G401 (cell line): Measurements from ENCODE around the gene NTM. TPM values are rescaled to one million over a fixed set of nuclear protein-coding genes. Genes with fewer than 3 reads are reported as not detected.

Experiments
- DNase-seq: peaks from one replicate; pipeline ENCODE4 v3.0.0-alpha.2; 2015; ENCODE audit warnings: low spot score
- in situ Hi-C: cut with HindIII; loops from 2 replicates; pipeline ENCODE4 v1.10.0; 2016; ENCODE audit warnings: low sequenced_read_pairs, mixed read lengths
- total RNA-seq: library from RNA; depleted of rRNA; stranded (reverse); fragments of >200 nt; shearing (Covaris generic); gene quantifications from 2 replicates; pipeline ENCODE4 v1.2.3, GENCODE V29; 2014

NTM gene
- total RNA-seq, 1 experiment from 2014 or later, result 11.4 TPM

DNA sequence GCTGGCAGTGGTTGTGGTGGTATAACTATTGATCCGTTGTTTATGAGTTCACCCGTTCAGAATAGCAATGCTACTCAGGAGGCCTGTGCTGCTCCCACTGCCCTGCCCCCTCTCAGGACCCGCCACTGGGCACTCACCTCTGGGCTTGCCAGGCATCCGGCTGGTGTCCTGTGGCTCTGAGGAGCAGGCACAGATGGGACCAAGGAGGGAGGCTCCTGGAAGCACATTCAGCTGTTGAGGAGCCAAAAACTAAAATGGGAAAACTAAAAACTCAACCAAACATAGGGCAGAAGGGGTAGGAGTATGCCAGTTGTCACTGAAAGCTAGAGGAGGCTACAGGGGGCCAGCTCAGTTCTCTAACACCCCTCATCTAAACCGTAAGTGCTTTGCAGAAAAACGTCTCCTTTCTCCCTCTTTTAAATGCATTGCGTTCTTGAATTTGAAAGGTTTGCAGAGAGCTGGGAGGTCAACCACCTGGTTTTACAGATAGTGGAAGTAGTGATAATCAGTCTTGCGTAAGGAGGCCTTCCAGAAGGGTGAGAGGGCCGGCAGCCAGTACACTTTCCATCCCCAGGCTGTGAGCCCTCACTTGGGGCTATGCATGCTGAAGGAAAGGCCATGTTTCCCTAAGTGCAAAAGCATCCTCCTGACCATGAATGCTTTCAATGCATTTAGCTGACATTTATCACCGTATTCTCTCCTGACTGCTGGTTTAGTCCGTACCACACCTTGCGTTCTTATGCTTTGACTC is 547.4 kb downstream of the NTM start:
- in situ Hi-C loops, result no loop called here
- DNase-seq, result peak; percentile 96

DNA sequence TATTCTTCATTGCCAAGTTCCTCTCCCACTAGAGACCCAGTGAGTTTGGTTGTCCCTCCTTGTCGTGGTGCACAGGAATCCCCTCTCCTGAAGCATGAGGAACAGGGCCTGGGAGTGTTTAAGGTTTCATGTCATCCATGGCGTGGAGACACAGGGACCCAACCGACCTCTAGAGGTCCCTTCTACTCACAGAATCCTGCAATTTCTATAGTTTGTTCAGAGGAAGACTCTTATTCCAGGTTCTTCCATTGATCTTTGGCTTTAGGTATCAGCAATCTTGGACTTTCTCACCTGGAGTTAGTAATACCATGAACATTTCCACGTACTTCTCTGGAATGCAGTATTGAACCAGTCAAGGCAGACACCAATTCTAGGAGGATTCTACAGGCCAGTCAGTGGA is 548.2 kb downstream of the NTM start:
- in situ Hi-C loops, result no loop called here
- no peak for DNase-seq

DNA sequence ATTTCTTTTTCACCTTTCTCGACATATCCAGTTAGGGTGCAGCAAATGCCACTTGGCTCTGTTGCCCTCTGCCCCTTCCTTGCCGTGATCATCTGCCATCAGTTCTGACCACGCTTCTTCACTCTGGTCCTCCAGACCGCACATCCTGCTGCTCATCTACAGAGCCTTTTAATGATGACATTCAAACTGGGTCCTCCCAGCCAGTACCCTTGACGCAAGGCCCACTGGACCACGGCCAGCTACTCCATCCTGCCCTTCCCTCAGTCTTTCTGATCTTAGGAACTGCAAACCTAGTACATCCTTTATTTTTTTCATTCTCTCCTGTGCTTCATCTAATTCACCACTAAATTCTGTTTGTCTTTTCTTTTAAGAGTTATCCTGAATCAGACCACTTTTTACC is 551.8 kb downstream of the NTM start:
- DNase-seq, result no peak
- in situ Hi-C loops, result no loop called here

DNA sequence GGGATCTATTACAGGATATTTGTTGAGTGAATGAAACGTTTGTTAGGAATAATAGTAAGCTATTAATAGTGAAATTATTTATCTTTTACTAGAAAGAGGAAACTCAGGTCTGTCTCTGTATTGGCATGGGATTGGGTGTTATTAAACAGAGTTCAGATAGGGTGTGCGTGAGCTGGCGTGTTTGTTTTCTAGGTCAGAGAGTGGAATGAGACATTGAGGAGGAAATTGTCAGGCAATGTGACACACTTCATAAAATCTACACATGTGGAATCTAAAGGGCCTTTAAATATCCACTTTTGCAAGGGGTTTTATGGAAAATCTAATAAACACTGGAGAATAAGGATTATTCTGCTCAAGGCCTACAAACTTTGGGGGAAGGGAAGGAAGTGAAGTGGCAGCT is 552.9 kb downstream of the NTM start:
- DNase-seq, result no peak
- in situ Hi-C loops, result no loop called here

DNA sequence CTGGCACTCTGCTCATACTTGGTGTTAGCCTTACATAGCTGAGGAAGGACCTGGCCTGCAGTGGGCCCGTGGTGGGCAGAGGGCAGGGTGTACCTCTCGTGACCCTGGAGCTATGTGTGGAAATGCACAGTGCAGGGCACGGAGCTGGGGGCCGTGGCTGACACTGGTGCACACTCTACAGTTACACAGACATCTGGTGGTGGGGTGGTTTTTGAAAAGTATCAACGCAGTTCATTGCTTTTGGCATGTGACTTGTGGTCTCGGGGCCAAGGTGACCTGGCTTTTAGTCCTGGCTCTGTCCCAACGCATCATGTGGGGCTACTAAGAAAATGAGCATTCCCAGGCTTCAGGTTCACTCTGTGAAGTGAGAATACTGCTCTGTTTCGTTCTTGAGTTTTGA is 553.6 kb downstream of the NTM start:
- DNase-seq, result no peak
- in situ Hi-C loops, result no loop called here

DNA sequence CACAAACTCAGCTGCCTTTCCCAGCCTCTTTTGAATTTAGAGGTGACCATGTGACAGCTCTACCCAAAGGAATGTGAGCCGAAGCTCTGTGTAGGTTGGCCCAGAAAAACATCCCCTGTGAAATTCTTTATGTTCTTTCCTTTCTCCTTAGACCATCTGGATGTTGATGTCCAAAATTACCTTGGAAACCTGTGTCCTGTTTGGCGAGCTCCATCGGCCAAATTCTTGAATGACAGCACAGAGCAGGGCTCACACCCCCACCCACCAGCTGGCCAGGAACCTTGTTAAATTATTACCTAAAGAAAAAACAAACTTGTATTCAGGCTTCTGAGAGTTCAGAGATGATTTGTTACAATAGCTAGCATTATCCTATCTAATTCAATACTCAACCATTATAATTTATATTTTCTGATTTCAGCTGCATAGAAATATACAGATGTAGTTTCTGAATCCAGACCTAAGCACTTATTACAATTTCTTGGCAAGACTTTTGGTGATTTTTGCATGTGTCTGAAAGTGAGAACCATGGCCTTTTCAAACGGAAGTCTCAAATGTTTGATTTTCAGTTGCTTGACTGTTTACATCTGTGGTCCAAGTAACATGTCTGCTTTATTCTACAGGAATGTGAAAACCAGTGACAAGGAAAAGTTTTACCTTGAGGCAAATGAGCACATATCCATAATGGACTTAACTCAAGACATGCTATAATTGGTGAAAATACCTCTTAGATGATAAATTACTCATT is 554.2 kb downstream of the NTM start:
- peak; percentile 61 for DNase-seq
- in situ Hi-C loops, result no loop called here

DNA sequence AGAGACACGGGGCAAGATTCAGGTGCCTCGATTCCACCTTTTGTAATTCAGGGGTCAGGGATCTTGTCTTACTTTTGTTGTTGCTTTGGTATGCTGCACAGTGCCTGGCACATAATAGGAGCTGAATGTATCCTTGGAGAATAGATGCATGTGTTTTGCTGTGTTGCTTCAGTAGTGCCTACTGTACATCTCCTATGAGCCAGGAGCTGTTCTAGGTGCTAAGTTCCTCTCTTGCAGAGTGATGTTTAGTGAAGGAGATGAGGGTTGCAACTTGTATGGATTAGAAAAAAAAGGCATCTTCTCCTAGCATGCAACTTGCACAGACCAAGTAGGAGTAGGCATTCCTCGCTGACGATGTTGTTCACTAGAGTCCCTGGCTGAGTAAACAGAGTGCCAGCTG is 555.4 kb downstream of the NTM start:
- in situ Hi-C loops, result no loop called here
- DNase-seq, result no peak

DNA sequence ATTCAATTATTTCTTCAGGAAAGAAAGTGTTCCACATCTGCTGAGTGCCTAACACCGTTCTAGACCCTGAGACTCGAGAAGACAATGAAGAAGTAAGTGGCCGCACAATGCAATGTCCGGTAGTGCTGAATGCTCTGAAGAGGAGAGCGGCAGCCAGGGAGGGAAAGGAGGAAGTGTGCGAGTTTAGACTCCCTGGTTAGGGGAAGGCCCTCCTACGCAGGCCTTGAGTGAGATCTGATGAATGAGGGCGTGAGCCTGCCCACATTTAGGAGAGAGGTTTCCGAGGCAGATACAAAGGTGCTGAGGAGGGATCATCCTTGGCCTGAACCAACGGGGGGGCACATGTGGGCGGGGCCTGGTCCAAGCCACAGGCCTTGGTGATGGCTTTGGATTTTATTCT is 558.6 kb downstream of the NTM start:
- in situ Hi-C loops, result no loop called here
- DNase-seq, result no peak

DNA sequence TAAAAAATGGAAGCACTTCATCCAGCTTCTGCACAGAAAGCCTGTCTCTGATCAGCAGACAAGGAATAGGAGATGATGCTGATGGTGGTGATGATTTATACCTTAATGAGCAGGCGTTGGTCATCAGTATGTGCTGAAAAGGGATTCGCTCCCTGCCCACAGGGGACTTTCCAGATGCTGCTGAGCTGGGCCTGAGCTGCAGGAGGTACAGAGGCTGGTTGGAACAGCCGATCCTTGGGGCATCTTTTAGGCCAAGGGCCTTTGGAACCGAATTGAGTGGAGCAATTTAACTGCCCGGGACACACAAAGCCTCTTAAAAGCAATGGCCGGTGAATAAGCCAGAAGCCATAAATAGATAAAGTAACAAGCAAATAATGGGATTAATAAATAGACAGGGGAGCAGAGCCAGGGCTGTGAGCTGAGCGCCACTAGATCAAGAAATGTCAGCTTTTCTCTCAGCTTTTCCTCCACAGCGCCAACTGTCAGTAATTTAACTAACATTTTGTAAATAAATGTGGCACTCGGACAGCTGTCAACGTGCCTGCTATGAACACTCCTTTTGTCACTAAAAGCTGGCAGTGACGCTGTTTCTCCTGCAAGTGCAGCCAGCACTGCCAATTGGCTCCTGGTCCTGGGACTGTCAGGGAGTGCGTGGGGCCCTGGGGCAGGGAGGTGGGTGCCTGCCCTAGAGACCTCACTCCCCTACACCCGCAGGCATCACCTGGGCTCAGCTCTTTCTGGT is 562.3 kb downstream of the NTM start:
- DNase-seq, result peak; percentile 91
- in situ Hi-C loops, result no loop called here

DNA sequence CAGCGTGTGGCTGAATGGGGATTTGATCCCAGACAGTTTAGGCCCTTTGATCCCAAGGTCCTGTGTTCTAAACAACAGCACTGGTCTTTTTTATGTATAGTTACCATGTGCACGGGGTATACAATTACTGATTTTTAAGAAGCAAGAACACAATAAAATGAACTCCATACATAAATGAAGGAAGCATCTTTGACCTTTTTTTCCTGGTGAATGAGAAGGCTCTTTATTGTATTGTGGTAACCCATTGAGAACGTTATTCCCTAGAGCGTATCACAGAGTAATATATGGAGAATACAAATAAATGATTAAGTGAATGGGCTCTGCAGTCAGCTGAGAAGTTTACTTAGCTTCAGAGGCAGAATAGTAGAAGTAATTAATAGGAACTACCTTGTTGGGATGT is 563.6 kb downstream of the NTM start:
- no peak for DNase-seq
- in situ Hi-C loops, result no loop called here

DNA sequence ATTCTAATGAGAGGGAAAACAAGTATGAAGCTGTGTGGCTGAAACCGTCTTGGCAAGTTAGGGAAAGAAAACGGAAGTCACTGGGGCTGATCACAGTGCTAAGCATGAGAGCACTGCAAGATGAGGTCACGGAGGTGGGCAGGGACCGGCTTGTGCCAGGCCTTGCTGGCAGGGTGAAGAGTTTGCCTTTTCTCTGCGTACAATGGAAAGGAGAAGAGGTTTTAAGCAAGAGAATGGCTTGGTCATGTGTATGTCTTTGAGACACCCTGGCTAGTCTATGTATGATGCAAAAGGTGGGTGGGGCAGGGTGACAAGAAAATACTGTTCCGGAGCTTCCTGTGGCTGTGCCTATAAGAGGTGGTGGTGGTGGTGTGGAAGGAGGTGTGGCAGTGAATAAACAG is 567.9 kb downstream of the NTM start:
- in situ Hi-C loops, result no loop called here

DNA sequence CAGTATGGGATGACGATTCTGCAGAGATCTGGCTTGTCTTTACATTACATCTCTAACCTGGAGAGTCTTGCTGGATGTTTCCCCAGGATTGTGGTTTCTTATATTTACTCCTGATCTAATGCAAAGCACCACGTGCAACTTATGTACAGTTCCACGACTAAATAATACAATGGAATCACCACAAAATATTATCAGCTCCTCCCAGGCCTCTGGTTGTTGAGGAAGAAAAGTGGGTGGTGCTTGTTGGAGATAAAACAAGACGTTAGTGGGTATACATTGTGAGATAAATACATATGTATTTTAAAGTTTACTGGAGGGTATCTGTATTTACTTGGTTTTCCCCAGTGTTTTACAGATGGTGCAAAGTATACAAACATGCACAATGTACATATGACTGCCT is 569.7 kb downstream of the NTM start:
- in situ Hi-C loops, result no loop called here
- DNase-seq, result no peak

More for the DNA sequence above, 567.9 kb downstream of the NTM start:
- peak; percentile 65 for DNase-seq

DNA sequence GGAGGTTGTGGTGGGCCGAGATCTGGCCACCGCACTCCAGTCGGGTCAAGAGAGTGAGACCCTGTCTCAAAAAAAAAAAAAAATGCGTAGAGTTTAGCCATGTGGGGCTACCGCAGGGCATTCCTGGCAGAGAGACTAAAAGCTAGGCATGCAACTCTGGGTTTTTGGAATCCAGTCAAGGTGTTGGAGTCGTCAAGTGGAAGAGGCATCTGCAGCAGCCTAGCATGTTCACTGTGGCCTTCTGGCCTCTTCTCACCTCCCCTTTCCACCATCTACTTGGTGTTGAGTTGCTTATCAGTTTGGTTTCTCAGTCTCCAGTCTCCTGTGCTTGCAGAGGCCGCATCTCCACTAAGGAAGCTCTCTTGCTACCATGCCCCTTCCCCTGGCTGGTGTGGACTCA is 572.5 kb downstream of the NTM start:
- DNase-seq, result peak; percentile 57
- in situ Hi-C loops, result no loop called here

DNA sequence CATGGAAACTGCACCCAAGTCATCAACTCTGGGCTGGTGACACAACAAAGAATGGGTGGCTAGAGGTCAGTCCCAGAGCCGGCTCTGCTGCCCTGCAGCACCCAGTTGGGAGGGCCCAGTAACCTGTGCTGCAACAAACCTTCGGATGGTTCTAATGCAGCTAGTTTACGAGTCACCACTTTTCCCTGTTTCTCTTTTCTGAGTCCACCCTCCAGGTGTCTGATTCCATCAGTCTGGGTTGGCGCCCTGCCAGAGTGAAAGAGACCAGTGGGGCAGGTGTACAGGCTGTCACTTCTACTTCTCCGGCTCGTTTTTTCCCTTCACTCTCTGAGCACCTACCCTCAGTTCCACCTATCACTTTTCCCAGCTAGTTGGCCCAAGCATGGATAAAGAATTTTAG is 572.9 kb downstream of the NTM start:
- DNase-seq, result peak; percentile 77
- in situ Hi-C loops, result no loop called here

DNA sequence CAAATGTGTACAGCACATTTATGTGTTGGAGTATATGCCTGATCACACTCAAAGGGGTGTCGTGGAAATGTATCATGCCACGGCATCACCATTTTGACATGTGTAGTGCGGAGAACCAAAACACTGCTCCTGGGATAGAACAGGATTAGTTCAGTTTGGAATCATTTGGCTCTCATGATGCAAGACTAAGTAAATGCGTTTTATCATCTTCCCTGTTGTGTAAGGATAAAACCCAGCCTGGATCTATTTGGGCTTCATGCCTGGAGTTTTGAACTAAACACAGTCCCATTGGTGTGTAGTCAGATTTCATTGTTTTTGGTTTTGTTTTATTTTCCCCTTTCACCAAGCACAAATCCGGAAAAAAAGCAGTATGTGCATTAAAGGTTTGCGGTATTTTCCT is 574.3 kb downstream of the NTM start:
- DNase-seq, result no peak
- in situ Hi-C loops, result no loop called here

DNA sequence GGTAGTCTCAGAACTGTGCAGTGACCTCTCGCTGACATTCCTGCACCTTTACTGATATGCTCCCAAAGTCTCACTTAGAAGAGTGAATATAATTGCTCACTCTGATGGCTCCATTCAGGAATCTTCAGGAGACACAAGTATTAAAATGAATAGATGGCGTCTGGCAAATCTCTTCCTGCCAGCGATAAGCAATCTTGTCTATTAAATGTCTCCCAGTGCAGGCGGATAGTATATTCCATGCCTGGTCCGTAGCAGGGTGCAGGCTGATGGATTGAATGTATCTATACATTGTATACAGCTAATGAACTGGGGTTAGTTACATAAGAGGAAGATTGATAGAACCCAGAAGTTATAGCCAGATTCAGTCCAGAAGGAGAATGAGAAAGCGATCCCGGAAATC is 575.3 kb downstream of the NTM start:
- DNase-seq, result no peak
- in situ Hi-C loops, result no loop called here

DNA sequence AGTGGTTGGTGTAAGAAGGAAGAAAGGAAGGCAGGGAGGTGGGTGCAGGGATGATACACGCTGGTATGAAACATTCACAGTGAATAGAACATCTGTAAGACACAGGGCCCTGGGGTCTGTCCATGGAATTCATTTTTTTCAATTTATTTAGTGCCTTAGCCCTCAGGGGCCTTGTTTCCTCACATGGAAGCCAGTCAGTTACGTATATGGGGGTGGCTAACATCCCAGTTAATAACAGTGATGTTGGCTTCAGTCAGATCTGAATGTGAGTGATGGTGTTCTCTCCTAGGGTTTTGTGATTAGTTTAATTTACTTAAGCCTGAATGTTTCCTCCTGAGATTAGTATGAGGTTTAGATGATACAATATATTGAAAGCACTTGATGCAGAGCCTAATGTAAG is 577.1 kb downstream of the NTM start:
- in situ Hi-C loops, result no loop called here
- DNase-seq, result no peak

DNA sequence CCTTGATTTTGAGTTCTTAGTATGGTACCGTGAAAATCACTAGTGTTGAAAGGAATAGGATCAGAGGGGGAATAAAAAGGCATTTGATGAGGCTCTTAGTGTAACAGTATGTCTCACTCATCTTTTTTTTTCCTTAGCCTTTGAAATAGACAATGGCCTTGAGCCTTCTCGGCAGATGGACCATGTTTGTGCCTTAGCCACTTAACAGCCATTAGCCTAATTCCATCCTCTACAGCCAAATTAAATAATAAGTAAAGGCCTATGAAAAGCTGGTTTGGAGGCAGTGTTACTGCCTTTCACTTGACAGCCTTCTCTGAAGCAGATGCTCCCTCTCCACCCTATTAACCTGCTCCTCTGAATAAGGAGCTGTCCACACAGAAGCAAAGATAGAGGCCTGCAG is 580.7 kb downstream of the NTM start:
- in situ Hi-C loops, result no loop called here
- DNase-seq, result peak; percentile 80

DNA sequence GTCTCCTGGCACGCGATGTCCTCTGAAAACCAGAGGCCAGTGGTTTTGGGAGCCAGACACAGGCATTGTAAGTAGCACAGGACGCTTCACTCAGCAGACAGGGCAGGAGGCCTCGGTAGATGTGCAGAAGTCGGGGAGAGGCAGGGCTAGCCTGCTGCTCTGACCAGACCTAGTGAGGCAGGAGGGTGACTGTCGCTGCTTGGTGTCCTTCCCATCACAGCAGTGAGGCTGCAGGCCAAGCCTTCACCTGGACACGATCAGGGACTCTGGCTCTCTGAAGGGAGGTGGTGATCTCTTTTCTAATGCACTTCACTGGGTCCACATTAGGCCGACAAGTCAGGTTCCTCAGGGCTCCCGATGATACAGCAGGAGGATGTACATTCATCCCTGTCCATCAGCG is 583.7 kb downstream of the NTM start:
- in situ Hi-C loops, result no loop called here
- peak; percentile 72 for DNase-seq

DNA sequence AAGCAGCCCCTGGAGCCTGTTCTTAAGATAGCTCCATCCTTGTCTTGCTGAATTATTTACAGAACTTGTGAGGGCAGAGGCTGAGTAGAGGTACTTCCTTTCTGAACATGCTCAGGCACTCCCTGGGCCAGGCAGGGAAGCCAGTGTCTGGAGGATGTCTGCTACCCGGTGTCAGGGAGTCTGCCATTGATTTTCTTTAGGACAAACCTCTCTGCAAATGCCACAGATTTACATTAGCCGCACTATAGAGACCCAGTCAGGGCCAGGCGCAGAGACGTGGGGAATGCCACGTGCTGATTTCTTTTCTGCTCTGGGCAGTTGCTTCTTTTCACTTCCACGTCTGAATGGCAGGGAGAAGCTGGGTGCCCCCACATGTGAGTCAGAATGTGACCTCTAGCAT is 585.5 kb downstream of the NTM start:
- in situ Hi-C loops, result no loop called here
- no peak for DNase-seq
